DMS114 treated with DMSO at 0.1 percent for 48 hours (cell line): ENCODE data around the gene ZNF444.

Source experiments
- DNase-seq: peaks from one replicate; lab custom pipeline; 2025; ENCODE audit not compliant: unreplicated experiment; lab: John Stamatoyannopoulos, UW

The ZNF444 gene

GRCh38 chr19:56106993-56107392 is 34.1 kb upstream of the ZNF444 start:
- DNase-seq = no peak

- no peak for DNase-seq
These were observed 33.3 kb upstream of the ZNF444 start for GRCh38 chr19:56107626-56108351.

DNA sequence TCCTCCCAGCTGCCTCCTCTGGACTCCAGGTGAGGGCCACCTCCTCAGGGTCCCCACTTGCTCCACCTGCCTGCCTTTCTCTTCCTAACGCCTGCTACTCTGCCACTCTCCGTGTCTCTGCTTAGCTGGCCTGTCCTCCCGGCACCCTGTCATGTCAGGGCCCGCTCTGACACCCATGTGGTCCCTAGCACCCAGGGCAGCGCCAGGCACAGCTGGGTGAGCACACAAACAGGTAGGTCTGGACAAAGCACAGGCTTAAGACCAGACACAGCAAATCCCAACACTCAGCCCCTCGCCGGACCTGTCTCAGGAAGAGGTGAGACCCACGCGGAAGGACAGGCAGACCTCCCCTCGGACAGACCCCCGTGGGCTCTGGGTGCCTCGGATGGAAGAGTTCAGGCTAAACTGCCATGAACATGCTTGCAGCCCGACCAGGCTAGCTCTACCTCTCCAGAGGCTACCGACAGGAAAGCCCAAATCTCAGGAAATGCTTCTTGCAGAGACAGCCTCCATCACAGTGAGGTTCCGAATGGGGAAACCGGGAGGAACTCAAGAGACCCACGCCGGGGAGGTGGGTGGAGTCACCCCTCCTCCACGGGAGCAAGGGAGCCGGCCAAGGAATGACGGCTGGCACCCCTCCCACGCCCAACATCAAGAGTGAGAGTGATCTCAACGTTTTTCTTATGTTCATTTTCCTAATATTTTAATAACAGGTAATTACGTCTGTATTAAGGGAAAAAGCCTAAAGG is 32.5 kb upstream of the ZNF444 start:
- no peak for DNase-seq

DNA sequence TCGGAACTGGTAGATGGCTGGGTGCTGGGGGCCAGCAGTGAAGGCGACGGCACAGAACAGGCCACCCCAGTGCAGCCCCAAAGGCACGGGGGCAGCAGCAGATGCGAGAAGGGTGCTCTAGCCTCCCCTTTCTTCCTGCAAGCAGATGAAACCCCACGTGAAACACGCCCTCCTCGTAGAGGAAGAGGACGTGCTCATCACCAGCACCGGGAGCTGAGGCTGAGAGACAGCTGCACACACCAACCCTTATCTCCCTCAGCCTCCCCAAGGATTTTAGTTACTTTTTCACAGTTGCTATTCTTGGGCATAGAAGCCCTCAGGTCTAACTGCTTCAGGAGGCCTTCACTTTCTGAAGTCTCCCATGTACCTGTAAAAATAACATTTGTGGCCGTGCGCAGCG is 31.9 kb upstream of the ZNF444 start:
- no peak for DNase-seq

DNA sequence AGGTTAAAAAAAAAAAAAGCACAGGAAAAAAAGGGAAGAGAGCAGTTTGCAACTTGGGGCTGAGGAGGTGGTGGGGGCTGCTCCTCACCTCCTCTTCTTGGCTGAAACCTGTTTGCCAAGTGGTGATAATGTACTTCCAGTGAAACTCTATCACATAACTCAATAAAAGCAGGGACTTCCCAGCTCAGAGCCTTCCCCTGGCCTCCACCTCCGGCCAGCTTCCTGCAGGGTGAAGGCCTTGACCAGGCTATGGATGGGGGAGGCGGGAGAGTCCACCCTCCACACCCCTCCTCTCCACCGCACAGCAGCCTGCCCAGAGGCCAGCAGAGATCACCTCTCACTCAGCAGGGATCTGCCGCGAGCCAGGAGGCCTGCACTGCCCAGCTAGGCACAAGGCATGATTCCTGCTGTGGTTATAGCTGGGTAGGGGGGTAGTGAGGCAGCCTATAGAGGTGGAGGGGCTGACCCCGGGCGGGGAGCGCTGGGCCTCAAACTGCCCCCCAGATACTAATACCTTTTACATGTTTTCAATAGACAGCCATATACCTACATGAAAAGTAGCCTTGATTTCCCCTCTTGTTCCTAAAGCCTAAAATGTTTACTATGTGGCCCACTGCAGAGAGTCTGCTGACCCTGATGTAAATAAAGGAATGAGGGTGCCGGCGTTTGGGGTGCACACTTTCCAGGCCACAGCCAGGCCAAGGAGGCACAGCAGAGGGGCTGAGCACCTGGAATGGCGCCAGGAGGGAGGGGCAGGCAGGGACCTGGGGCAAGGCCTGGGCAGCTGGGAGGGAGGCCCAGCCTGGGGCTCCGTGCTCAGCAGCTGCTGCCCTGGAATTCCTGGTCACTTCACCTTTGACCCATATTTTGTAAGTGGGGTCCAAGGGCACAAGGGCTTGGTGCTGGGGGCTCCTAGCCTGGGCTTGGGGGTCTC is 30.3 kb upstream of the ZNF444 start:
- DNase-seq = no peak

- no peak for DNase-seq
These were observed 29.3 kb upstream of the ZNF444 start for GRCh38 chr19:56111601-56112312.

DNA sequence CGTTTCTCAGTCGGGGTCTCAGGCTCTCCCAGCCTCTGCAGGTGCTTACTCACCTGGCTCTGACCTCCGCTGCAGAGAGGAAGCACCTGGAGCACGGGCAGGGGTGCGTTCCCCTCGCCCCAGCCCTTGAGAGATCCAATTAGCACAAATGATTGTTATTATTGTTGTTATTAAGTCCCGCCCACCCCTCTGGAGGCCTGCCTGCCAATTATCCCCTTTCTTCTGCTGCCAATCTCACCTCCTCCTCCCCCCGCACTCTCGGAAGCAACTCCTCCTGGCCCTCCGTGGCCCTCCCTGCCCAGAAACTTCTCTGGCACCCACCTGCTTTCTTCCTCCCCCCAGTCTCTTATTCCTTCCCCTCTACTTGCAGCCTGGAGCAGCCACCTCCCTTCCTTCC is 28.8 kb upstream of the ZNF444 start:
- DNase-seq = no peak

- no peak for DNase-seq
These were observed 27.9 kb upstream of the ZNF444 start for GRCh38 chr19:56113074-56113632.

DNA sequence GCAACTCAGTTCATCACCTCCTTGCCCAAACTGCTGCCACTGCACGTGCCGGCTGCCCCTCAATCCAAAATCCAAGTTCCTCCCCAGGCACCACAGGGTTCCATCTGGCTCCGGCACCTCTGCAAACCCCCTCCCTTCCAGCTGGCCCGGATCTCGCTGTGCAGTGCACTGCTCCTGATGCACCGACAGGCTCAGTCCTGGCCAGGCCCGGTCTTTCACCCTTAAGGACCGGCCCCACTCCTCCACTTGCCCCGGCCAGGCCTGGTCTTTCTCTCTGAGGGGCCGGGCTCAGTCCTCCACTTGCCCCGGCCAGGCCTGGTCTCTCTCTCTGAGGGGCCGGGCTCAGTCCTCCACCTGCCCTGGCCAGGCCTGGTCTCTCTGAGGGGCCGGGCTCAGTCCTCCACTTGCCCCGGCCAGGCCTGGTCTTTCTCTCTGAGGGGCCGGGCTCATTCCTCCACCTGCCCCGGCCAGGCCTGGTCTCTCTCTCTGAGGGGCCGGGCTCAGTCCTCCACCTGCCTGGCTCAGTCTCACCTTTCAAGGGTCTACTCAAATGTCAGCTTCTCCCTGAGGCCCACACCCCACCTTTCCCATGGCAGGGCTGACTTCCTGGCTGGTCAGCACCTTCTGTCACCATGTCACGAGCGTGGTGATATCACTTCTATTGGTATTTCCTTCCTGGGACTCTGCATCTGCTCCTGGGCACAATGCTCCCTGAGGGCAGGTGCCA is 26.9 kb upstream of the ZNF444 start:
- DNase-seq = no peak

DNA sequence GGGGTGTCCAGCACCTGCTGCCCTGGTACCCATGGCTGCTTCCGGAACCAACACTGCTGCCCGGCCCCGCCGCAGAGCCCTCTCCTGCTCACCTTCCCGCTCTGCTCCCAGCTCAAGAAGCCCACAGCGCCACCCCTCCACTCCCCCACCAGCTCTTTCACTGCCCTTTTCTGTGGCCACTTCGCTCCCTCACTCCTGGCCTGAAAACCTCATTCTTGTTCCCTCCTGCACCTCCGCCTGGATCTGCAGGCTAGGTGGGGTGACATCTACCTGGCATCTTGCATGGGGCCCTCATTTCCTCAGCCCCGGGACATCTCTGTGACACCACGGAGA is 26.3 kb upstream of the ZNF444 start:
- DNase-seq = no peak

DNA sequence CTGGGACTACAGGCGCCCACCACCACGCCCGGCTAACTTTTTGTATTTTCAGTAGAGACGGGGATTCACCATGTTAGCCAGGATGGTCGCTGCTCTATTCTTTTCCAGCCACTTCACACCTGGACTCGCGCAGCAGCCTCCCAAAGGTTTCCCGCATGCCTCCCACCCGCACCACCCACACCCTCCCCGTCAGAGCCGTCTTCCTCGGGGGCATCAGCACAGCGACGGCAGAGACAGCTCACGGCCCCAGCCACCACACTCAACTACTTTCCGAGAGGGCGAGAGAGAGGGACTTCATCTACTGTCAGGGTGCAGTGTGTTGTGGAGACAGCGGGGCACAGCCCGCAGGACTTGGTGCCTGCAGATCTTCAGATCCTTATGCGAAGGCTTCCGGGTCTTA is 25.6 kb upstream of the ZNF444 start:
- DNase-seq = no peak

GRCh38 chr19:56116606-56117005 is 24.5 kb upstream of the ZNF444 start:
- DNase-seq = no peak

- DNase-seq = no peak
These were observed 23.7 kb upstream of the ZNF444 start for GRCh38 chr19:56117376-56117884.

DNA sequence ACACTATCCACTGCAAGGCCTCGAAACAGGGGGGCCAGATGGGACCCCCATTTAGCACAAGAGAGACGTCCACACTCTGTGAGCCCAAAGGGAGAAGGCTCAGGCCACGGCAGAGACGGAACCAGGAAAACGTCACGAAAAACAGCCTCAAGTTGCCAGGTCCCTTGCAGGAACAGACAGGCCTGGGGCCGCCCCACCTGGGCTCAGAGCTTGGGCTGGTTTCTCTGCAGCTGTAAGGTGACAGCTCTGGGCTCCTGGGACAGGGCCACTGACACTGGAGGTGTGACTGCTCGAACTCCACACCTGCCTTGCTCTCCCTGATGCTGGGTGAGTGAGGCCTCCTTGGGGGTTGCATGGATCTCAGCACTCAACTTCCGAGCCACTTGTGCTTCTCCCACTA is 23.2 kb upstream of the ZNF444 start:
- DNase-seq = no peak

GRCh38 chr19:56118666-56119581 is 22.2 kb upstream of the ZNF444 start:
- no peak for DNase-seq

- DNase-seq = no peak
These were observed 21.5 kb upstream of the ZNF444 start for GRCh38 chr19:56119582-56119978.

GRCh38 chr19:56120002-56120370 is 21.1 kb upstream of the ZNF444 start:
- DNase-seq = no peak

GRCh38 chr19:56120371-56121179 is 20.5 kb upstream of the ZNF444 start:
- DNase-seq = no peak
